GM12878 (cell line): ENCODE data around the gene PRR14L.

Experiments used
- ATF7 ChIP-seq: fragments of 450-650 bp; IDR thresholded peaks from 2 replicates; pipeline ENCODE4 v1.6.1; 2016; ENCODE audit warnings: low read depth, mild to moderate bottlenecking
- CTCF ChIP-seq, 3 experiments: IDR thresholded peaks in 2 of 3; conservative IDR thresholded peaks in 1 of 3; 2 replicates each; pipeline ENCODE4 v1.5.1; 2011; ENCODE audit warnings: low read depth in 3 of 3, low read length in 3 of 3, mild to moderate bottlenecking in 3 of 3, control low read depth in 2 of 3, moderate library complexity in 2 of 3, inconsistent platforms in 1 of 3, mixed read lengths in 1 of 3; ENCODE audit not compliant: control insufficient read depth in 2 of 3, insufficient read depth in 1 of 3; ENCODE audit errors: extremely low read depth in 1 of 3
- ELK1 ChIP-seq: IDR thresholded peaks from 2 replicates; pipeline ENCODE4 v1.6.1; 2012; ENCODE audit warnings: low read depth, low read length, improper control_type of control experiment
- IKZF2 ChIP-seq, 2 experiments: fragments of 450-650 bp; IDR thresholded peaks; 2 replicates each; pipeline ENCODE4 v1.6.1; 2017; ENCODE audit warnings: mild to moderate bottlenecking in 2 of 2, moderate library complexity in 2 of 2
- KDM1A ChIP-seq: fragments of 200-600 bp; sonication (generic); IDR thresholded peaks from 2 replicates; pipeline ENCODE4 v1.6.1; 2016; ENCODE audit warnings: borderline replicate concordance
- MYC ChIP-seq: IDR thresholded peaks from 2 replicates; pipeline ENCODE4 v1.6.1; 2011; ENCODE audit warnings: mild to moderate bottlenecking, low read length, moderate library complexity, inconsistent platforms; ENCODE audit not compliant: insufficient read depth, insufficient replicate concordance, insufficient read length, severe bottlenecking
- NFIC ChIP-seq: IDR thresholded peaks from 2 replicates; pipeline ENCODE4 v1.6.1; 2012; ENCODE audit warnings: low read depth, mild to moderate bottlenecking, inconsistent platforms, low read length, moderate library complexity
- POLR2A ChIP-seq: IDR thresholded peaks from 2 replicates; pipeline ENCODE4 v1.6.1; 2011; ENCODE audit warnings: low read depth, mild to moderate bottlenecking, low read length
- RFX5 ChIP-seq: IDR thresholded peaks from 2 replicates; pipeline ENCODE4 v1.6.1; 2011; ENCODE audit warnings: low read depth, low read length, improper control_type of control experiment

GRCh38 chr22:31757265-31757664 is 7.3 kb upstream of the PRR14L start:
- TF ChIP-seq IKZF2 (IDR thresholded peaks at IDR 0.05) (no peak), ELK1 (no peak), RFX5 (no peak), POLR2A (no peak), MYC (no peak), NFIC (no peak), KDM1A (no peak), CTCF (IDR thresholded peaks at IDR 0.05 in 2 of 3, conservative IDR thresholded peaks at IDR 0.05 in 1 of 3; ENCODE audit: control insufficient read depth in 2 of 3, extremely low read depth in 1 of 3, insufficient read depth in 1 of 3, low read depth in 3 of 3, low read length in 3 of 3) (no peak), ATF7 (no peak)
